RPMI7951 (cell line): ENCODE data around the gene KCND2. TPM values are rescaled to one million over a fixed set of nuclear protein-coding genes. Genes with fewer than 3 reads are reported as not detected.

Experiments used
- DNase-seq: peaks from one replicate; pipeline ENCODE4 v3.0.0-alpha.2; 2012; ENCODE audit warnings: low read depth
- total RNA-seq: library from RNA; depleted of rRNA; stranded (reverse); fragments of >200 nt; shearing (Covaris generic); gene quantifications from 2 replicates; pipeline ENCODE4 v1.2.3, GENCODE V29; 2014

The KCND2 gene
- total RNA-seq, 1 experiment from 2014 or later: not detected

GRCh38 chr7:120703585-120704240, 430.7 kb downstream of the KCND2 start:
- DNase-seq: no peak

DNA sequence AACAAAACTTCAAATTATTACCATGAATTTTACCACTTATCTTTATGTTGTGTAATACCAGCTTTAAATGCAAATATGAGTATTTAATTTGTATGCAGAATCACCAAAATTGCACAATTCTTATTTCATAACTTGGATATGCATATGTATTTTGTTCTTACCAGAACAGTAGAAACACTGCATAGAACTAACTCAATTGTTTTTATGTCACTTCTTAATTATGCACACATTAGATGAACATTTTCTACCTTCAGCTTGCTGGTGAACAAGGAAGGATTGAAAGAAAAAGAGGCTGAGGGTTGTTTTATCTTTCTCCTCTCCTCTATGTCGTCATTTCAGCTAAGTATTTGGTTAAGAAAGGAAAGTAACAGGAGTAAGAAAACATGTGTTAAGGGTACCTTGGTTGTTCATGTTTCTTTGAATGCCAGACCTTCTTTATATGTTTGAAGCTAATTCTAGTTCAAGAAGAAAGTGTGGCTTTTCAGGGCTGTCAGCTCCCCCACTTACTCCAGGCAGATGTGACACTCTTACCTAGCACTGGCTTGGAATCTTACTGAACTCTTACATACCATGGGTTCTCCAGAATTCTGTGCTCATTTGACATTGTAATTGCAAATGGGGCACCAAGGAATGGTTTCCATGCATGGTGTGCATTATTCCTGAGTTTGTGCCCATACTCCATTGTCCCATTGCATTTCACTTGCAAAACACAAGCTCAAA, 436.4 kb downstream of the KCND2 start:
- DNase-seq: no peak

DNA sequence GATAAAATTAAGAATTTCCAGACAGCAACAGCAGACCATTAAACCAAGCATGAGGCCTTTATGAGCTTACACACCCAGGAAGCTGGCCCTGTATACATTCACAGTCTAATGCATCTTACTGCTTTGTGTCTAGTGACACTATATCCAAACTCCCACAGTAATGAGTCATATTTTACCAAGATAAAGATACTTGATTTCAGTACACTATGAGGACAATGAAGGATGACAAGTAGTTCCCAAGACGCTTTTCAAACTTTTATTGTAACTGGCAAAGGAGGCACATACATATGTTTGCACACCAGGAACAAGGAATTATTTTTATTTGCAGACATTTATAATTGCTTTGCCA, 437.0 kb downstream of the KCND2 start:
- no peak for DNase-seq

DNA sequence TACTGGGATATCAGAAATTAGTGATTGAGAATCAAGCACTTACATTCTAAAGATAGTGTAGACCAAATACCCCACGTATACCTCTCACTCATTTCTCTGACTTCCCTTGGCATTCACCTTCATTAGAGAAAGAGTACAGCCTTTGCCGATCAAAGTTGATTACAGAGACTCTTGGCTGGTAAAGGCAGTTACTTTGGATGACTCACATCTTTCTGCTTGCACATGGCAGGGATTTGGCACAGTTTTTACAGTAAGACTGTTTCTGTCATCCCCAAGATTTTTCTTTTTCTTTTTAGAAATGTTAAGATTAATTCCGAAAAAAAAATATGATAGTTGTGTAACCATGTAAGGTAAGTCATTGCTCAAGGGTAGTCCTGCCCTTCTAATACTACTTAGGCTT, 442.0 kb downstream of the KCND2 start:
- peak; percentile 10 for DNase-seq

DNA sequence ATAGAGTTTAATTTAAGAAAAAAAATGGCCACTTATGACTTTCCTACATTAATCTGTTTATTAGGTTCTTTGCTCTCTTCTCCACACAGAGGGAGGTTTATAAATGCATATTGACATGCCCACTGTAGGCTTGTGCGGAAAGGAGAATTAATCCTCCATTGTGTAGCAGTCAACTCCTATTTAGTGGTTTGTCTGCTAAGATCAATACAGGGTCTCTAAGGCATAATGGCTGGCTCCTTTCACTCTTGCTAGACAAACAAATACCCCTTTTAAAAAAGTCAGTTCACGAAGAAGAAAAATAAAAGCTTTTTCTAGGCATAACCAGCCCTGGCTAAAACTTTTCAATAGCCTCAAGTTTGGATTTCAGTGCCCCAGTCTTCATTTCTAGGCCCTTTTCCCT, 443.3 kb downstream of the KCND2 start:
- no peak for DNase-seq

GRCh38 chr7:120717166-120717565, 444.2 kb downstream of the KCND2 start:
- DNase-seq: no peak

DNA sequence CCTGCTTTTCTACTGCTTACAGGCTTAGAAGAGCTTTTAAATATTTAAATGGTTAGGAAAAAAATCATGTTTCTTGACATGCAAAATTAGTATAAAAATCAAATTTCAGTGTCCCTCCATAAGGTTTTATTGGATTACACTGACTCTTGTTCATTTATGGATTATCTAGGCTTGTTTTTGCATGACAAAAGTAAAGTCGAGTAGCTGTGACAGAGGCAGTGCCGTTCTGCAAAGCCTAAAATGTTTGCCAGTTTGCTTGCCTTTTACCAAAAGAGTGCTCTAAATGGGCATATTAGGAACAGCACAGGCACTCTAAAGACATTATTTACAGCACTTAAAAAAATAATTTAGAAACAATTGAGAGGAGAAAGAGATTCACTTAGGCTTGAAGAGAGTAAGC, 445.4 kb downstream of the KCND2 start:
- no peak for DNase-seq

DNA sequence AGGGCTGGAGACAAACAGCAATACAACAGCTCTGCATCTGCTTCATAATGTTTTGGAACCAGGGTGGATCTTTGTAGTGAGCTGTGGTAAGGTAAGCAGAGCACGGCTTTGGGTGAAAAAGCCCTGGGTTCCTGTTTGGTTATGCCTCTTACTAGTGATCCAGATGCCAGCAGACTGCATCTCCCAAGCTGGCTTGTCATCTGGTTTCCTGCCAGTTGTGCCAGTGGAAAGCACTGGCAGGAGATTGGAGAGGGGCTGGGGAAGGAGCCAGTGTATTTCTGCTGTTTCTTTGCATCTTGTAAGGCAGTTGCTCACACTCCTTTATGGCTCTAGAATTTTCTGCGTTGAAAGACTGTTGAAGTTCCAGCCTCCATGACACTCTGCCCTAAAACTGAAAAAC, 447.3 kb downstream of the KCND2 start:
- no peak for DNase-seq

- DNase-seq: no peak
These were observed 450.8 kb downstream of the KCND2 start for GRCh38 chr7:120723465-120724385.

- DNase-seq: peak; percentile 20
These were observed 451.5 kb downstream of the KCND2 start for GRCh38 chr7:120724448-120724847.

DNA sequence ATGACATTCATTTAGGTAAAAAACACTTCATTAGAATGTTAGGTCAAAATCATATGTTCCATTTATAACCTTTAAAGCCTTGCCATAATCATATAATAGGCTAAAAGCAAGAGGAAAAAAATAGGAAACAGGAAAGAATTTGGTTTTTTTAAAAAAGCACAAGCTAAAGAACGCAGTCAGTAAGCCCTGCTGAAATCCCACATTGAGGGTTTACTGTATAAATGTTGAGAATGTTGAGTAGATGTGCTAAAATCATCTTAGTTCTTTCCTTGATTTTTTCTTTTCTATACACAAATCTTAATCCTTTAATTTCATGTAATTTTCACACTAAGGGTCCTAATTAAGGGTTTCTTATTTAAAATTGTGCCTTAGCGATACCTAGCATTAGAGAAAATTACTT, 452.0 kb downstream of the KCND2 start:
- no peak for DNase-seq

- peak; percentile 44 for DNase-seq
These were observed 452.5 kb downstream of the KCND2 start for GRCh38 chr7:120725376-120726039.

DNA sequence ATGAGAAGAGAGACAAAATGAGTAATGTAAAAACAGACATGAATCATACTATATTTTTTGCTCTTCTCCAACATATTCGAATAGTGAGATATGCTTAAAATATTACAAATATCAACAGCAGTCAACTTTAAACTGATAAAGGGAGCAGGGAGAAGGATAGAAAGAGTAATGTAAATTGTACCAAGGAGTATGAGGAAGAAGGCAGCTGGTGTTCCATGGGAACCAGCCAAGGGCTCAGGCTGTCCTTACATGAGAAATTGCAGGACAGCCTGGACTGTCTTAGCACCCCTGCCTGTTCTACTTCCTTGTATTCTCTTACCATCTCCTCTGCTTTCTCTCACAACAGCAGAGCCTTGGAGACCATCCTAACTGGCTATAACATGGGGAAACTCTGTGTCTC, 456.3 kb downstream of the KCND2 start:
- no peak for DNase-seq

DNA sequence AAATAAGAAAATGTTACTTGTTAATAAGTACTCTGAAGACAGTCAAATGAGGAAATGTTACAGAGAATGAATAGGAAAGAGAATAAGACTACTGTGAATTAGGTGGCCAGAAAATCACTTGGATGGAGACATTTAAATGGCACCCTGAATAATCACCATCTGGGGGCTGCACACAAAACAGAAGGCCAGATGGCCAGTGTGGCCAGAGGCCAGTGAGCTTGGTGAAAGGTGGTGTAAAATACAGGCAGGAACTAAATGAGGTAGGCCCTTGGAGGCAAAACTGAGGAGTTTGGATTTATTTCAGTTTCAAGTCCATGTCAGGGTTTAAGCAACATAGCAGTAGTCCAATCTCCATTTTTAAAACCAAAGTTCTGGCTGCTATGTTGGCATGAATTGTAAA, 458.3 kb downstream of the KCND2 start:
- no peak for DNase-seq

DNA sequence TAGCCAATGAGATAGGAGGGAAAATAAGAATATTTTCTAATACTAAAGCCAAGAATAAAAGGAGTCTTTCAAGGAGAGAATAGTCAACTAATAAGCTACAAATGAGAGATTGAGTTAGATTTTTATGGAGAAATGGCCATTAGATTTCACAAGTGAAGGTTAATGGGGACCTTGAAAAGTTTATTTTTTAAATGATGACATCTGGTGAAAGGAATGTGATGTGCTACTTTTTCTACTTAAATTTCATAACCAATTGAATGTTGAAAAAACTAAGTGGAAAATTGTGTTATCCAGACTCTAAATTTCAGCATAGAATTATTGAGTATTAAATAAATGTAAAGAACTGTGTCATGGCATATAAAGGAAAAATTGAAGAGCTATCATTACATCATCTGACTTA, 459.3 kb downstream of the KCND2 start:
- no peak for DNase-seq

DNA sequence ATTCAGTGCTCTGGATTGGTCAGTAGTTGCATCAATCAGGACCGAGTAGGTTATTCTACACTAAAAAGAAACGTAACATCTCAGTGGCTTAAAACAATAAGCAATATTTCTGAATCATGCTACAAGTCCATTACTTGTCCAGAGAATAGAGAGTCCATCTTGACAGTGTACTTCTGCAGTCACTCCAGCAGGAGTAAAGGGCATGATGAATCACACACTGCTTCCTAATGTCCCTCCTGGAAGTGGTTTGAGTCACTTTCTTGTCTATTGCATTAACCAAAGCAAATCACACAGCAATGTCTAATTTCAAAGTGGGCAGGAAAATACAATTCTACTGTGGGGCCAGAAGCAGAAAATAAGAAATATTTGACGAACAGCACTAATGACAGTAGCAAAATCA, 460.2 kb downstream of the KCND2 start:
- peak; percentile 50 for DNase-seq

DNA sequence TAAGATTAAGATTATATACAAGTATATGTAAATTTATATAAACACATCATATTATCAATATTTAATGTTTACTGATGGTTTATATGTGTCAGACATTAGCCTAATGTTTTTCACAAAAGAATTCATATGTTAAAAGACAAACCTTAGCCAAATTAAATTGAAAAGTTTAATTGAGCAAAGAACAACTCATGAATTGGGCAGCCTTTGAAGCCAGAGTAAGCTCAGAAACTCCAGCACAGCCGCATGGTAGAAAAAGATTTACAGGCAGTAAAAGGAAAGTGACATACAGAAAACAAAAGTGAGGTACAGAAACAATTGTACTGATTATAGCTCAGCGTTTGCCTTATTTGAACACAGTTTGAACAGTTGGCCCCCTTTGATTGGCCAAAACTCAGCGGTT, 460.9 kb downstream of the KCND2 start:
- DNase-seq: no peak

DNA sequence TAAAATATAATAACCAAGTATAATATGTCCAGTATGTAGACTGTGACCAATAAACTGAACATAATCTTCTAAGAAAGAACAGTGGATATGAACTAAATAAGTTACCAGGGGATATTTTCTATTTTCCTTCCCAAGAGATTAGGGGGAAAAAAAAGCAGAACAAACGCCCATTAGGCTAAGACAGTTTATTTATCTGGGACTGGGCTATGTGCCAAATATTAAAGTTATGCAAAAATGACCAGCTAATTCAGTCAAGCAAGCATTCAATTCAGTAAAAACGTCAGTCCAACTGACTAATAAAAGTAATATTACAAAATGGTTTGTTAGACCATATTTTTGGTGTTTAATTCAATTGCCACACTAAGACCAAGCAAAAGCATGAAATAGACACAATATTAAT, 462.8 kb downstream of the KCND2 start:
- DNase-seq: no peak

- DNase-seq: no peak
These were observed 465.8 kb downstream of the KCND2 start for GRCh38 chr7:120738816-120739215.

DNA sequence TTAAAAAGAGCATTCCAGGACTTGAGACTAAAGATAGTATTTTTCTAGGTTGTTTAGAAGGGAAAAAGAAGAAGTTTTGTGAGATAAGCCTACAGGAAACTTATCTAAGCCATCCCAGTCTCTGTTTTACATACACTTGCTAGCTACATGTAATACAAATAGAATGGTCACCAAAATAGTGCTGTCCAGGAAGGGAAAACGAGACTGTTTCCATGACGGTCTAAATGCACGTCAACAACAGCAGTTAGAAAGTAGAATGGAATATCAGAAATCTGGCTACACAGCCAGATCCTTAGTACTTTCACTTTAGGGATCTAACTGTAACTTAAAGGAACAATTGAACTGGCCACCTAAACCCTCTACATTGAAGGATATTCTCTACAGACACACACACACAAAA, 467.4 kb downstream of the KCND2 start:
- peak; percentile 21 for DNase-seq

GRCh38 chr7:120741371-120742042, 468.5 kb downstream of the KCND2 start:
- DNase-seq: no peak

GRCh38 chr7:120742372-120742771, 469.4 kb downstream of the KCND2 start:
- no peak for DNase-seq
